ENCODE data around the gene SLC38A10. TPM values are rescaled to one million over a fixed set of nuclear protein-coding genes. Genes with fewer than 3 reads are reported as not detected.

Gene SLC38A10
- total RNA-seq, 1 experiment from 2014 or later = 20.8 TPM

- Histone ChIP-seq H3K36me3 (ENCODE audit: insufficient read depth, low read length) (no peaks in the 10 kb centered on the region), H3K4me2 (ENCODE audit: low read depth, low read length, poor library complexity, severe bottlenecking) (no peak overlapping the region), H3K27ac (ENCODE audit: low read length) (no peak overlapping the region), H3K4me3 (ENCODE audit: low read length) (no peak overlapping the region), H2AFZ (ENCODE audit: low read length) (no peak overlapping the region), H3K27me3 (ENCODE audit: low read length) (no peaks in the 10 kb centered on the region), H3K4me1 (ENCODE audit: low read length) (no peaks in the 10 kb centered on the region), H3K9me2 (replicated peaks; ENCODE audit: insufficient read depth, low read length) (no peaks in the 10 kb centered on the region), H4K20me1 (ENCODE audit: insufficient read depth, low read depth, low read length) (no peaks in the 10 kb centered on the region), H3K9me3 (ENCODE audit: low read length) (no peaks in the 10 kb centered on the region), H3K9ac (ENCODE audit: low read length) (no peak overlapping the region), H3K79me2 (ENCODE audit: low read length) (no peaks in the 10 kb centered on the region)
- DNase-seq = no peak
These were observed 38.7 kb upstream of the SLC38A10 start for GRCh38 chr17:81333616-81334368.

DNA sequence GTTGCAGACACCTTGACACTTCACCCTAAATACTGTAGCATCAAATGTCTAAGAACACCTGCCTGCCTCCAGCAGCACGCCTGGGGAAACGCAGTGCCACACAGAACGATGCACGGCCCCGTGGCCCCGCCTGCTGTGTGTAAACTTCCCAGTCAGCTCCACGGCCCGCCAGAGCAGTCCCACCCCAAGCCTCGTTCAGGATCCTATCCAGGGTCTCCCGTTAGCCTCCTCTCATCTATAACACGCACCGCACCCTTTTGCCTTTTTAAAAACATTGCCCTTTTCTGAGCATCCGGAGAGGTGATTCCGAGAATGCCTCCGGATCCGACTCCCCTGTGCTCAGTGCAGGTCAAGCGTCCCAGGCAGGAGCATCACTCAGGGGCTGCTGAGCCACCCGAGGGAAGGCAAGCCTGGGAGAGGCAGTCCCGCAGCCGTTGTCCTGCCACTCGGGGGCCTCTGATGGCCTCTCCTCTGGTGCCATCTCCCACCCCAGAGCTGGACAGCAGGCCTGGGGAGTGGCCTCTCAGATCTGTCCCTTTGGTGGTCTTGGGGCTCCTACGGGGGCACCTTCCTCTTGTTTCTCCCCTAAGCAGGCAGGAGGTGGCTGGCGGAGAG lies 37.9 kb upstream of the SLC38A10 start:
- H3K27ac ChIP-seq (ENCODE audit: low read length) = no peak overlapping the region
- H3K79me2 ChIP-seq (ENCODE audit: low read length) = no peaks in the 10 kb centered on the region
- no peaks in the 10 kb centered on the region for H4K20me1 ChIP-seq (ENCODE audit: insufficient read depth, low read depth, low read length)
- H3K9me2 ChIP-seq (replicated peaks; ENCODE audit: insufficient read depth, low read length) = no peaks in the 10 kb centered on the region
- no peak overlapping the region for H3K9ac ChIP-seq (ENCODE audit: low read length)
- no peak overlapping the region for H2AFZ ChIP-seq (ENCODE audit: low read length)
- no peaks in the 10 kb centered on the region for H3K9me3 ChIP-seq (ENCODE audit: low read length)
- H3K4me2 ChIP-seq (ENCODE audit: low read depth, low read length, poor library complexity, severe bottlenecking) = no peak overlapping the region
- H3K36me3 ChIP-seq (ENCODE audit: insufficient read depth, low read length) = no peaks in the 10 kb centered on the region
- H3K4me3 ChIP-seq (ENCODE audit: low read length) = no peak overlapping the region
- no peak for DNase-seq
- no peaks in the 10 kb centered on the region for H3K27me3 ChIP-seq (ENCODE audit: low read length)
- no peaks in the 10 kb centered on the region for H3K4me1 ChIP-seq (ENCODE audit: low read length)

DNA sequence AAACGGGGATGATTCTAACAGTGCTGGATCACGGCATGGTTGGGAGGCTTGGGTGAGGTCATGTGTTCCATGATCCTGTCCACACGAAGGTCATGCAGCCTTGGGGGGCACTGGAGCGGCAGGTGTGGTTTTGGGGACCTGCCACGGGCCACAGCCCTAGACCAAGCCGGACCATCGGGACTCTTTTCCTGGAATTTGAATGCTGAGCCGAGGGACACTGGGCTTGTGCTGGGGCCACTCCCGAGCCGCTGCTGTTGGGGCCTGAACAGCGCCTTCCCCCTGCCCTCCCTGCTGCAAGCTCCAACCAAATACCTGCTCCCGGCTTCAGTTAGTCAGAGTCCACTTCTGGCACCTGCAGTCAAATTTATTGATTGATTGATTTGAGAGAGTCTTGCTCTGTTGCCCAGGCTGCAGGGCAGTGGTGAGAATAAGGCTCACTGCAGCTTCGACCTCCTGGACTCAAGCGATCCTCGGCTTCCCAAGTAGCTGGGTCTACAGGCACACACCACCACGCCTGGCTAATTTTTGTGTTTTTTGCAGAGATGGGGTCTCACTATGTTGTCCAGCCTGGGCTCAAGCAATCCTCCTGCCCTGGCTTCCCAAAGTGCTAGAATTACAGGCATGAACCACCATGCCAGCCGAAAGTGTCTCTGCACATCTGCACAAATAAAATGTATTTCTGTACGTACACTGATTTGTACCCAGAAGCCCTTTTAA lies 37.2 kb upstream of the SLC38A10 start:
- no peaks in the 10 kb centered on the region for H3K79me2 ChIP-seq (ENCODE audit: low read length)

GRCh38 chr17:81331527-81332043 lies 36.5 kb upstream of the SLC38A10 start:
- DNase-seq = no peak
- Histone ChIP-seq H3K79me2 (ENCODE audit: low read length) (no peaks in the 10 kb centered on the region), H3K4me3 (ENCODE audit: low read length) (no peak overlapping the region), H3K9me2 (replicated peaks; ENCODE audit: insufficient read depth, low read length) (no peaks in the 10 kb centered on the region), H3K27me3 (ENCODE audit: low read length) (no peaks in the 10 kb centered on the region), H3K4me2 (ENCODE audit: low read depth, low read length, poor library complexity, severe bottlenecking) (no peak overlapping the region), H4K20me1 (ENCODE audit: insufficient read depth, low read depth, low read length) (no peaks in the 10 kb centered on the region), H3K4me1 (ENCODE audit: low read length) (no peaks in the 10 kb centered on the region), H3K9ac (ENCODE audit: low read length) (no peak overlapping the region), H2AFZ (ENCODE audit: low read length) (no peak overlapping the region), H3K9me3 (ENCODE audit: low read length) (no peaks in the 10 kb centered on the region), H3K27ac (ENCODE audit: low read length) (no peak overlapping the region), H3K36me3 (ENCODE audit: insufficient read depth, low read length) (no peaks in the 10 kb centered on the region)

More for the DNA sequence above, 37.2 kb upstream of the SLC38A10 start:
- no peak overlapping the region for H3K9ac ChIP-seq (ENCODE audit: low read length)
- H4K20me1 ChIP-seq (ENCODE audit: insufficient read depth, low read depth, low read length) = no peaks in the 10 kb centered on the region
- H3K36me3 ChIP-seq (ENCODE audit: insufficient read depth, low read length) = no peaks in the 10 kb centered on the region
- H3K27me3 ChIP-seq (ENCODE audit: low read length) = no peaks in the 10 kb centered on the region
- no peaks in the 10 kb centered on the region for H3K9me2 ChIP-seq (replicated peaks; ENCODE audit: insufficient read depth, low read length)
- no peaks in the 10 kb centered on the region for H3K4me1 ChIP-seq (ENCODE audit: low read length)
- no peak overlapping the region for H3K4me2 ChIP-seq (ENCODE audit: low read depth, low read length, poor library complexity, severe bottlenecking)
- no peak overlapping the region for H3K4me3 ChIP-seq (ENCODE audit: low read length)
- no peaks in the 10 kb centered on the region for H3K9me3 ChIP-seq (ENCODE audit: low read length)
- no peak overlapping the region for H2AFZ ChIP-seq (ENCODE audit: low read length)
- no peak overlapping the region for H3K27ac ChIP-seq (ENCODE audit: low read length)
- DNase-seq = no peak

- H3K27ac ChIP-seq (ENCODE audit: low read length) = no peak overlapping the region
- no peak overlapping the region for H2AFZ ChIP-seq (ENCODE audit: low read length)
- H3K9me3 ChIP-seq (ENCODE audit: low read length) = no peaks in the 10 kb centered on the region
- no peaks in the 10 kb centered on the region for H3K79me2 ChIP-seq (ENCODE audit: low read length)
- H4K20me1 ChIP-seq (ENCODE audit: insufficient read depth, low read depth, low read length) = no peaks in the 10 kb centered on the region
- H3K9me2 ChIP-seq (replicated peaks; ENCODE audit: insufficient read depth, low read length) = no peaks in the 10 kb centered on the region
- H3K4me3 ChIP-seq (ENCODE audit: low read length) = no peak overlapping the region
- no peaks in the 10 kb centered on the region for H3K36me3 ChIP-seq (ENCODE audit: insufficient read depth, low read length)
- no peaks in the 10 kb centered on the region for H3K27me3 ChIP-seq (ENCODE audit: low read length)
- H3K4me1 ChIP-seq (ENCODE audit: low read length) = no peaks in the 10 kb centered on the region
- no peak for DNase-seq
- H3K9ac ChIP-seq (ENCODE audit: low read length) = no peak overlapping the region
- H3K4me2 ChIP-seq (ENCODE audit: low read depth, low read length, poor library complexity, severe bottlenecking) = no peak overlapping the region
These were observed 35.8 kb upstream of the SLC38A10 start for GRCh38 chr17:81330884-81331245.

DNA sequence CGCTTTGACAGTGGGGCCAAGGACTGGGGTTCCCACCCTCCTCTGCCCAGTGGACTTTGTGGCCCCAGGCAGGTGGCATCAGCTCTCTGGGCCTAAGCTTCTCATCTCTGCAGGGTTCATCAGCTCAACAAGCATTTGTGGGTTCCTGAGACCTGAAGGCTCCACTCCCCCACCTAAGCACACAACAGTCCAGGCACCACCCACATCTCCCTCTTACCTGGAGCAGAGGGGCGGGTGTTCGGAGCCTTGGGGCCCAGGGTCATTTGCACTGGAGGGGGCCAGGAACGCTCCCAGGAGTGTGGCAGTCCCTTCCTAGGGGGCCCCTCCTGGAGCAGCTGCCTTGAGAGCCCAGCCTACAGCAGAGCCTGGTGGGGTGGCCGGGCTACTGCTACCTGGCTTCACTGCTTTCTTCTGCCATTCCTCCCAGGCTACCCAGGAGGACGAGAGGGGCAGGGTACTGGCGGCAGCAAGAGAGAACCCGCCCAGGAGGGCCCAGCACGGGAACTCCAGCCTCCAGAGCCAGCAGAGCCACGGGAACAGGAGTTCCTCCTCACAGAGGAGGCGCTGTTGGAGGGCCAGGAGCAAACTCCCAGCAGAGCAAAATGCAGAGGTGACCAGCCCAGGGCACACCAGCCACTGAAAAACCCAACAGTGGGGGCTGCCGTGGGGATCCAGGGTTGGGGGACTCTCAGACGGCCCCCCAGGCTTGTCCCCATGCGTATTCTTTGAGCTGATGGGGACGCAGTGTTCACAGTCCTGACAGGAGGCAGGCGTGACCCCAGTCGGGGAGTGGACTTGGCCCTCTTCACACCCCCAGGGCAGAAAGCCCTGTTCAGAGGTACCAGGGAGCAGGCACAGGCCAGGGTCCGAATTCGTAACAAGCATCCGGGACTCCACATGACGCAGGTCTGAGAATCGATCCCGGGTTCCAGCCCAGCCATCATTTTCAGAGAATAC lies 35.1 kb upstream of the SLC38A10 start:
- H2AFZ ChIP-seq (ENCODE audit: low read length) = no peak overlapping the region
- H3K27ac ChIP-seq (ENCODE audit: low read length) = no peak overlapping the region
- no peak overlapping the region for H3K4me3 ChIP-seq (ENCODE audit: low read length)
- H3K9ac ChIP-seq (ENCODE audit: low read length) = no peak overlapping the region
- no peaks in the 10 kb centered on the region for H3K9me2 ChIP-seq (replicated peaks; ENCODE audit: insufficient read depth, low read length)
- no peak overlapping the region for H3K4me2 ChIP-seq (ENCODE audit: low read depth, low read length, poor library complexity, severe bottlenecking)
- no peak for DNase-seq
- no peaks in the 10 kb centered on the region for H3K36me3 ChIP-seq (ENCODE audit: insufficient read depth, low read length)
- H4K20me1 ChIP-seq (ENCODE audit: insufficient read depth, low read depth, low read length) = no peaks in the 10 kb centered on the region
- H3K27me3 ChIP-seq (ENCODE audit: low read length) = no peaks in the 10 kb centered on the region
- no peaks in the 10 kb centered on the region for H3K4me1 ChIP-seq (ENCODE audit: low read length)
- H3K9me3 ChIP-seq (ENCODE audit: low read length) = no peaks in the 10 kb centered on the region
- no peaks in the 10 kb centered on the region for H3K79me2 ChIP-seq (ENCODE audit: low read length)

DNA sequence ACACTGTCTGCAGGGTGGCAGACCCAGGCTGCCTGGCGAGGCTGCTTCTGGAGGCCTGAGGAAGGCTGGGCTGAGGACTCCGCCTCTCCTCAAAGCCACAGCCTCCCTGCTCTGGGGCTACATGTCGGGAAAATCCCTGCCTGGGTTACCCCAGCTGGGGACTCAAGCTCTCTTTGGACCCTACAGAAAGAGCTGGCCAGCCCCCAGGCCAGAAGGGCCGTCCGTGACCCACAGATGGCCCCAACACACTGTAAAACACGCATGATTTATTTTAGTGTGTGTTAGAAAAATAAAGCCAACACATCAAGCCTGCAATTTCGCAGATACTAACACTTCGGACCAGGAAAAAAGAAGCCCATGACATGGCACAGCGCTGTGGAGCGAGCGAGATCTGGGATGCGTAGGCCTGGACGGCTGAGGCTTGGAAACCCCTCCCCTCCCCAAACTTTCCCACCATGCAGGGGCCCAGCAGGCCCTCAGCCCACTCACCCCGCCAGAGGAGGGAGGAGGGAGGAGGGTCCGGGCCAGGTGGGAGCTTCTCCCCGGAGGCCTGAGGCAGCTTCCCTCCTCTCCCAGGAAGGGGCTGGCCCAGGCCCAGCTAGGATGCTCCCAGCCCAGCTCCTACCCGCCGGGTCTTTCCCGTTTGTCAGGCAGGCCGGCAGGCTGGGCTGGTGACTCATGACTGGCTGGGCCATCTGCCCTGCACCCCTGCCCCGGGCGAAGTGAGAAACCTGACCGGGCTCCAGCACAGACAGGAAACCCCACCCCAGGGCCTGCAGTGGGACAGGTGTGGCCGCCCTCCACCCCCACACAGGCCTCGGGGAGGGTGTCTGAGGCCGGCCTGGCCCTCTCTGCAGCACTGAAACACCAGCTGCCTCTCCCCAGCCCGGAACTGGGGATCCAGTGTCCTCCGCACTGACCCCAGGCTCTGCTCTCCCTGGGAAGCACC lies 34.1 kb upstream of the SLC38A10 start:
- no peak overlapping the region for H3K9ac ChIP-seq (ENCODE audit: low read length)
- H3K27me3 ChIP-seq (ENCODE audit: low read length) = no peaks in the 10 kb centered on the region
- no peak overlapping the region for H2AFZ ChIP-seq (ENCODE audit: low read length)
- no peak for DNase-seq
- no peak overlapping the region for H3K4me2 ChIP-seq (ENCODE audit: low read depth, low read length, poor library complexity, severe bottlenecking)
- H3K4me3 ChIP-seq (ENCODE audit: low read length) = no peak overlapping the region
- no peaks in the 10 kb centered on the region for H3K79me2 ChIP-seq (ENCODE audit: low read length)
- no peaks in the 10 kb centered on the region for H3K4me1 ChIP-seq (ENCODE audit: low read length)
- H3K27ac ChIP-seq (ENCODE audit: low read length) = no peak overlapping the region
- no peaks in the 10 kb centered on the region for H3K9me3 ChIP-seq (ENCODE audit: low read length)
- H3K36me3 ChIP-seq (ENCODE audit: insufficient read depth, low read length) = no peaks in the 10 kb centered on the region
- H3K9me2 ChIP-seq (replicated peaks; ENCODE audit: insufficient read depth, low read length) = no peaks in the 10 kb centered on the region
- H4K20me1 ChIP-seq (ENCODE audit: insufficient read depth, low read depth, low read length) = no peaks in the 10 kb centered on the region

Measured in Karpas-422 (cell line).